Mucosa of descending colon (tissue), 3 donors: ENCODE measurements around the gene KRTAP10-10. TPM values are rescaled to one million over a fixed set of nuclear protein-coding genes. Genes with fewer than 3 reads are reported as not detected.
A peak's percentile ranks its signal among the peaks of the same experiment; 100 is the strongest.
"Not testable (repeated sequence)": the region's sequence is repeated elsewhere in the genome, so short reads cannot be mapped to it uniquely, and the experiment has no call there.

Source experiments
- ATAC-seq: fragments of 200-7000 bp; cut with Tn5 transposase; one replicate; pipeline ENCODE4 v1.9.1; 2020; ENCODE audit warnings: mild to moderate bottlenecking, moderate library complexity
- DNase-seq, 3 donors: peaks; one replicate each; pipeline ENCODE4 v3.0.0-alpha.2; 2020
- H3K36me3 ChIP-seq: fragments of 200-600 bp; one replicate; pipeline ENCODE4 v1.8.0; 2021; ENCODE audit warnings: low read depth, mild to moderate bottlenecking
- H3K4me1 ChIP-seq: fragments of 200-600 bp; one replicate; pipeline ENCODE4 v1.8.0; 2021; ENCODE audit warnings: low read depth, mild to moderate bottlenecking
- H3K4me3 ChIP-seq: fragments of 200-600 bp; one replicate; pipeline ENCODE4 v1.8.0; 2021; ENCODE audit warnings: mild to moderate bottlenecking
- H3K9me3 ChIP-seq: fragments of 200-600 bp; one replicate; pipeline ENCODE4 v1.8.0; 2021; ENCODE audit warnings: mild to moderate bottlenecking
- CTCF ChIP-seq: fragments of 200-600 bp; IDR thresholded peaks from one replicate; pipeline ENCODE4 v1.8.0; 2022; ENCODE audit warnings: antibody characterized with exemption, mild to moderate bottlenecking
- intact Hi-C, 2 donors: fragments of 100-400 bp; cut with DNase I in 1 of 2; cut with micrococcal nuclease in 1 of 2; formaldehyde crosslinking; loops; one replicate each; pipeline versions ENCODE4 v1.11.0 to v1.11.1; 2022; cut with DNase I, micrococcal nuclease
- total RNA-seq, 3 donors: library from RNA; stranded (reverse); fragmentation: NEBNext Ultra II Directional in 2 of 3; extraction: Animal tissue kit (Norgen Biotek cat#: 25700) in 2 of 3; gene quantifications; one replicate each; pipeline versions ENCODE4 v1.2.1 to v1.2.4, GENCODE V29; 2021 to 2023
- donor health status: DM: no; HTN: no; CAD: no; lungs with moderate emphysema.
- donor health status: DM: no; HTN: no; CAD: no.
- donor health status: DM: no; HTN: yes; CAD: no.

The KRTAP10-10 gene
- total RNA-seq, 3 donors from 2014 or later = not detected

- DNase-seq (peak in 1 of 3 donors; percentile 7), ATAC-seq (peak; percentile 49)
- H3K4me3 ChIP-seq = no peak overlapping the region
- intact Hi-C loops = no loop called here
- no peaks in the 10 kb centered on the region for H3K9me3 ChIP-seq
- H3K36me3 ChIP-seq = no peaks in the 10 kb centered on the region
- no peak for TF ChIP-seq CTCF
- H3K4me1 ChIP-seq = no peaks in the 10 kb centered on the region
Observed at GRCh38 chr21:44658913-44659595, 21.9 kb downstream of the KRTAP10-10 start.

DNA sequence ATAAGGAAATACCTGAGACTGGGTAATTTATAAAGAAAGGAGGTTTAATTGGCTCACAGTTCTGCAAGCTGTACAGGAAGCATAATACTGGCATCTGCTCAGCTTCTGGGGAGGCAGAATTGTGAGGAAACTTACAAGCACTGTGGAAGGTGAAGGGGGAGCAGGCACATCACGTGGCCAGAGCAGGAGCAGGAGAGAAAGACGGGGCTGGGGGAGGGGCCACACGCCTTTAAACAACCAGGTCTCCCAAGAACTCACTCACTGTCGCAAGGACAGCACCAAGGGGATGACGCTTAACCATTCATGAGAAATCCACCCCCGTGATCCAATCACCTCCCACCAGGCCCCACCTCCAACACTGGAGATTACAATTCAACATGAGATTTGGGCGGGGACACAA, 24.4 kb downstream of the KRTAP10-10 start:
- H3K9me3 ChIP-seq, H3K4me3 ChIP-seq, intact Hi-C loops, H3K36me3 ChIP-seq, DNase-seq, H3K4me1 ChIP-seq, ATAC-seq: not testable (repeated sequence)

GRCh38 chr21:44664691-44665090, 27.5 kb downstream of the KRTAP10-10 start:
- DNase-seq (no peak), ATAC-seq (no peak)
- H3K4me1 ChIP-seq = no peaks in the 10 kb centered on the region
- TF ChIP-seq CTCF = no peak
- intact Hi-C loops = no loop called here
- H3K36me3 ChIP-seq = no peaks in the 10 kb centered on the region
- no peaks in the 10 kb centered on the region for H3K9me3 ChIP-seq
- no peak overlapping the region for H3K4me3 ChIP-seq

DNA sequence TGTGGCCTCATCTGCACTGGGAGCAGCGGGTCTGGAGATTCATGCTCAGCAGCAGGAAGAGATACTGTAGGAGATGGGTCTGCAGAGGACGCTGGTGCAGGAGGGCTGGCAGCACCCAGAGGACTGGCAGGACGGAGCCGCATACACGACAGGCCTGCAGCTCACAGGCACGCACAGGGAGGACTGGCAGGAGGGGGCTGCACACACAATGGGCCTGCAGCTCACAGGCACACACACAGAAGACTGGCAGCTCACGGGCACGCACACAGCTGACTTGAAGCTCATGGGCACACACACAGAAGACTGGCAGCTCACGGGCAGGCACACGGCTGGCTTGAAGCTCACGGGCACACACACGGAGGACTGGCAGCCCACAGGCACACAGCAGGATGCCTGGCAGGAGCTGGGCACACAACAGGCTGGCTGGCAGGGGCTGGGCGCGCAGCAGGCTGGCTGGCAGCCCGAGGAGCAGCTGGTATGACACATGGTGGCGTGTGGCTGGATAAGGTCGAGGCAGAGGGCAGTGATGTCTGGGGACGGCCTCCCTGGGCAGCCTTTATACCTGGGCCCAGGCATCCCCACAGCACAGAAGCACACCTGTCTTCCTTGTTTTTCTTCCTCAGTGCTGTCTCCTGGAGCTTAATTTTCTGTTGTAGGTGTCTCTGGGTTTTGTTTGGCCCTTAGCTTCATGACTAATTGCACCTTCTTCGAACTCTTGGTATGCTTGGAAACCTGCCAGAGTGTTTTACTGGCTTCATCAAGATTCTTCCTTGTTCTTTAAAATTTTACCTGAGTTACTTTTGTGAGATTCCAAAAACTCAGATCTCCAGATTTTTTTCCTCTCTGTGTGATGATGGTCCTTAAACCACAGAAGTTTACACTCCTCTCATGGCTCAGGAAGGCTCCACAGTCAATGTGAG, 29.5 kb downstream of the KRTAP10-10 start, which contains the start of gene KRTAP12-2:
Gene KRTAP12-2, minus strand, starts transcription at position 527 of the 920 bp plus-strand sequence. Its CDS starts 41 bp downstream, at position 486.
- peaks cover 6% of the 10 kb centered on the region for H3K9me3 ChIP-seq
- no peak within 1 kb of the TSS for H3K4me3 ChIP-seq
- ATAC-seq (peak; percentile 29), DNase-seq (no peak)
- H3K36me3 ChIP-seq = no peaks in the 10 kb centered on the region
- no peaks in the 10 kb centered on the region for H3K4me1 ChIP-seq
- no peak for TF ChIP-seq CTCF
- intact Hi-C loops = no loop called here

DNA sequence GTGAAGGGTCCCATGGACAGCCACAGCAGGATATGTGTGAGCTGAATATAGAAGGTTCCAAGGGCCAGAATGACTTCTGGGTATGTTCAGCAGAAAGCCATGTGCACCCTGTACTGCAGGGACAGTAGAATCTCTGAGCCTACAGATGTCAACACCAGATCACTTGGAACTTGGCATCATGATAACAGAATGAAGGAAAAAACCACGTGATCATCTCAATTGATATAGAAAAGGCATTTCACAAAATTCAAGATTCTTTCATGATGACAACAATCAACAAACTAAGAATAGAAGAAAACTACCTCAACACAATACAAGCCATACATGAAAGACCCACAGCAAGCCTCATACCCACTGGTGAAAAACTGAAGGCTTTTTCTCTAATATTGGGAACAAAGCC, 30.5 kb downstream of the KRTAP10-10 start:
- intact Hi-C loops = no loop called here

More for the DNA sequence above, 30.5 kb downstream of the KRTAP10-10 start:
- H3K36me3 ChIP-seq = no peaks in the 10 kb centered on the region
- ATAC-seq (no peak), DNase-seq (no peak)
- no peaks in the 10 kb centered on the region for H3K4me1 ChIP-seq
- no peak overlapping the region for H3K4me3 ChIP-seq
- H3K9me3 ChIP-seq = peaks cover 7% of the 10 kb centered on the region
- TF ChIP-seq CTCF = no peak
